HCT116 (cell line): ENCODE data around the gene CAMK1D. TPM values are rescaled to one million over a fixed set of nuclear protein-coding genes. Genes with fewer than 3 reads are reported as not detected.

Source experiments
- ATAC-seq: fragments of 200-7000 bp; cut with Tn5 transposase; 2 replicates; pipeline ENCODE4 v1.9.1; 2020; ENCODE audit warnings: mild to moderate bottlenecking, moderate library complexity
- BruUV-seq: library from RNA; stranded (reverse); fragments of 400-500 nt; replicated peaks from 2 replicates; lab custom pipeline; 2021; lab: Mats Ljungman, UMichigan
- CTCF ChIA-PET: fragments of 300-600 bp; sonication (Branson Sonifier 250); formaldehyde crosslinking; loops from one replicate; lab custom pipeline; 2021; ENCODE audit warnings: antibody characterized with exemption; lab: Charles Lee
- POLR2A ChIA-PET: fragments of 300-600, 350-600 bp; sonication (Branson Sonifier 250); formaldehyde crosslinking; loops from one replicate; lab custom pipeline; 2021; ENCODE audit warnings: antibody characterized with exemption; lab: Charles Lee
- RAD21 ChIA-PET, 2 experiments: fragments of 300-600 bp; sonication (Branson Sonifier 250); formaldehyde crosslinking; loops; one replicate each; lab custom pipeline; 2023; ENCODE audit warnings: low total read pairs in 2 of 2; ENCODE audit not compliant: uncharacterized antibody in 2 of 2, unreplicated experiment in 2 of 2, low non-redundant PET in 1 of 2; lab: Charles Lee
- DNase-seq: peaks from one replicate; pipeline ENCODE4 v3.0.0-alpha.2; 2010; ENCODE audit warnings: low read depth, low spot score
- H2AFZ ChIP-seq: fragments of 200-600 bp; shearing (Covaris generic), sonication (generic); 2 replicates; pipeline ENCODE4 v1.6.1; 2017; ENCODE audit warnings: low read depth, mixed run types, mixed read lengths, antibody characterized with exemption, low read length; ENCODE audit not compliant: poor library complexity, severe bottlenecking
- H3K27ac ChIP-seq: 2 replicates; pipeline ENCODE4 v1.5.1; 2012; ENCODE audit warnings: low read depth, low read length
- H3K27me3 ChIP-seq: fragments of 200-600 bp; sonication (generic); 2 replicates; pipeline ENCODE4 v1.6.1; 2016; ENCODE audit warnings: mixed run types, low read length, mixed read lengths; ENCODE audit not compliant: insufficient read depth
- H3K36me3 ChIP-seq, 2 experiments: fragments of 200-500 bp in 1 of 2; fragments of 200-600 bp in 1 of 2; sonication (Bioruptor generic) in 1 of 2; sonication (generic) in 1 of 2; 2 replicates each; pipeline versions ENCODE4 v1.5.1 to v1.6.1; 2014 to 2016; ENCODE audit warnings: low read length in 2 of 2, inconsistent platforms in 1 of 2, mixed read lengths in 1 of 2, mixed run types in 1 of 2; ENCODE audit not compliant: insufficient read depth in 2 of 2, control insufficient read depth in 1 of 2
- H3K4me1 ChIP-seq, 2 experiments: fragments of 200-600 bp in 1 of 2; sonication (generic) in 1 of 2; 2 replicates each; pipeline versions ENCODE4 v1.5.1 to v1.6.1; 2012 to 2017; ENCODE audit warnings: low read length in 2 of 2, inconsistent platforms in 1 of 2, mild to moderate bottlenecking in 1 of 2, mixed read lengths in 1 of 2, mixed run types in 1 of 2, moderate library complexity in 1 of 2; ENCODE audit not compliant: insufficient read depth in 2 of 2, control insufficient read depth in 1 of 2
- H3K4me2 ChIP-seq: fragments of 200-600 bp; sonication (generic); 2 replicates; pipeline ENCODE4 v1.6.1; 2017; ENCODE audit warnings: mixed run types, low read length, mixed read lengths
- H3K4me3 ChIP-seq, 2 experiments: fragments of 200-600 bp in 1 of 2; sonication (generic) in 1 of 2; replicated peaks in 1 of 2; 2 replicates each; pipeline ENCODE4 v1.5.1; 2011 to 2016; ENCODE audit warnings: low read length in 2 of 2, control low read depth in 1 of 2, low read depth in 1 of 2, mild to moderate bottlenecking in 1 of 2, mixed read lengths in 1 of 2, mixed run types in 1 of 2
- H3K79me2 ChIP-seq: fragments of 200-600 bp; sonication (generic); 2 replicates; pipeline ENCODE4 v1.6.1; 2017; ENCODE audit warnings: mild to moderate bottlenecking, mixed run types, low read length, moderate library complexity, mixed read lengths; ENCODE audit not compliant: insufficient read depth
- H3K9ac ChIP-seq: fragments of 200-600 bp; sonication (generic); 2 replicates; pipeline ENCODE4 v1.6.1; 2016; ENCODE audit warnings: low read length, mixed read lengths
- H3K9me2 ChIP-seq: fragments of 200-600 bp; sonication (generic), shearing (Covaris generic); 2 replicates; pipeline ENCODE4 v1.6.1; 2017; ENCODE audit warnings: mixed run types, mild to moderate bottlenecking, moderate library complexity; ENCODE audit not compliant: insufficient read depth
- H3K9me3 ChIP-seq, 2 experiments: fragments of 200-500 bp in 1 of 2; fragments of 200-600 bp in 1 of 2; sonication (Bioruptor generic) in 1 of 2; sonication (generic) in 1 of 2; 2 replicates each; pipeline ENCODE4 v1.6.1; 2014 to 2017; ENCODE audit warnings: low read length in 2 of 2, mixed read lengths in 2 of 2, inconsistent platforms in 1 of 2, low read depth in 1 of 2, mild to moderate bottlenecking in 1 of 2, mixed run types in 1 of 2, moderate library complexity in 1 of 2; ENCODE audit not compliant: control insufficient read depth in 1 of 2, insufficient read depth in 1 of 2
- H4K20me1 ChIP-seq: fragments of 200-600 bp; sonication (generic), shearing (Covaris generic); 2 replicates; pipeline ENCODE4 v1.6.1; 2017; ENCODE audit warnings: mixed run types, mild to moderate bottlenecking, moderate library complexity; ENCODE audit not compliant: insufficient read depth
- ATF3 ChIP-seq: IDR thresholded peaks from 2 replicates; pipeline ENCODE4 v1.6.1; 2012
- EGR1 ChIP-seq: IDR thresholded peaks from 2 replicates; pipeline ENCODE4 v1.6.1; 2012; ENCODE audit warnings: low read depth
- ELF1 ChIP-seq: IDR thresholded peaks from 2 replicates; pipeline ENCODE4 v1.6.1; 2012; ENCODE audit warnings: low read depth, borderline replicate concordance
- EZH2 ChIP-seq: fragments of 200-600 bp; sonication (generic); IDR thresholded peaks from 2 replicates; pipeline ENCODE4 v1.6.1; 2017; ENCODE audit warnings: antibody characterized with exemption, mixed run types
- EZH2phosphoT487 ChIP-seq: fragments of 200-600 bp; IDR thresholded peaks from 2 replicates; pipeline ENCODE4 v1.6.1; 2018; ENCODE audit warnings: antibody characterized with exemption, borderline replicate concordance
- JUND ChIP-seq: IDR thresholded peaks from 2 replicates; pipeline ENCODE4 v1.6.1; 2012
- POLR2AphosphoS5 ChIP-seq: IDR thresholded peaks from 2 replicates; pipeline ENCODE4 v1.6.1; 2011; ENCODE audit warnings: mild to moderate bottlenecking, low read depth, low read length, moderate library complexity
- RAD21 ChIP-seq: IDR thresholded peaks from 2 replicates; pipeline ENCODE4 v1.6.1; 2012; ENCODE audit warnings: low read depth, mild to moderate bottlenecking
- SIN3A ChIP-seq: IDR thresholded peaks from 2 replicates; pipeline ENCODE4 v1.6.1; 2012; ENCODE audit warnings: low read depth
- SP1 ChIP-seq: IDR thresholded peaks from 2 replicates; pipeline ENCODE4 v1.6.1; 2012; ENCODE audit warnings: low read depth
- SRF ChIP-seq: IDR thresholded peaks from 2 replicates; pipeline ENCODE4 v1.6.1; 2012; ENCODE audit warnings: low read depth
- YY1 ChIP-seq: IDR thresholded peaks from 2 replicates; pipeline ENCODE4 v1.6.1; 2011; ENCODE audit warnings: low read length, low read depth, moderate library complexity, mild to moderate bottlenecking; ENCODE audit not compliant: insufficient replicate concordance; ENCODE audit errors: extremely low read depth
- ZBTB33 ChIP-seq: IDR thresholded peaks from 2 replicates; pipeline ENCODE4 v1.6.1; 2011; ENCODE audit warnings: mild to moderate bottlenecking, low read length, moderate library complexity; ENCODE audit not compliant: insufficient replicate concordance; ENCODE audit errors: extremely low read depth
- ZFX ChIP-seq: fragments of 450-650 bp; IDR thresholded peaks from 2 replicates; pipeline ENCODE4 v1.6.1; 2017
- intact Hi-C: fragments of 100-400 bp; cut with micrococcal nuclease; formaldehyde crosslinking; loops from 2 replicates; pipeline ENCODE4 v1.10.0; 2022
- total RNA-seq: library from RNA; stranded (reverse); gene quantifications from one replicate; pipeline ENCODE4 v1.2.1, GENCODE V29; 2021; ENCODE audit not compliant: unreplicated experiment
- TF ChIP-seq, protein P1 (sequence below): IDR thresholded peaks from 2 replicates; pipeline ENCODE4 v1.6.1; 2012
- TF ChIP-seq, protein P2 (sequence below): IDR thresholded peaks from 2 replicates; pipeline ENCODE4 v1.6.1; 2012; ENCODE audit warnings: low read depth

Gene CAMK1D
- total RNA-seq, 1 experiment from 2014 or later = 9.6 TPM

DNA sequence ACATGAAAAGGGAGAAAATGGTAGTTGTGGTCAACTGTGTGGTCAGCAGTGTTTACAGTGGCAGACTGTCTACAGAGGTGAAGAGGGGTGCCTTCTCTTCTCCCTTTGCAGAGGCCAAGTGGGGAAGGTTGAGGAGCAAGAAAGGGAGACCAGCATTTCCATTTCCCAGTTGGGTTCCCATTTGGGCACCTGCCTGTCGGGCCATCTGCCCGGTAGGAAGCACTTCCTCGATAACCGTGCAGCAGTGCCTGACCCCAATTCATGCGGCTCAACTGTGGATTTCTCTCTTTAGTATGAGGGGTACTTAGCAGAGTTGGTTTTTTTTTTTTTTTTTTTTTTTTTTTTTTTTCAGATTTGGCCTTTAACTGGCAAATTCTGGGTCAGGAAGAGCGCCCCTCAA is 525.2 kb downstream of the CAMK1D start:
- H3K4me3 ChIP-seq = no peak overlapping the region
- no peak overlapping the region for H3K27ac ChIP-seq
- H3K79me2 ChIP-seq = no peaks in the 10 kb centered on the region
- ATAC-seq (no peak), DNase-seq (no peak)
- no peaks in the 10 kb centered on the region for H4K20me1 ChIP-seq
- TF ChIP-seq ATF3 = no peak
- TF ChIP-seq EZH2 = no peak
- TF ChIP-seq EGR1 = no peak
- no peak for TF ChIP-seq POLR2AphosphoS5
- TF ChIP-seq RAD21 = no peak
- TF ChIP-seq YY1 = no peak
- TF ChIP-seq ELF1 = no peak
- TF ChIP-seq SIN3A = no peak
- no peak for TF ChIP-seq ZFX
- TF ChIP-seq, protein P1, sequence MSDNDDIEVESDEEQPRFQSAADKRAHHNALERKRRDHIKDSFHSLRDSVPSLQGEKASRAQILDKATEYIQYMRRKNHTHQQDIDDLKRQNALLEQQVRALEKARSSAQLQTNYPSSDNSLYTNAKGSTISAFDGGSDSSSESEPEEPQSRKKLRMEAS = no peak
- TF ChIP-seq SP1 = no peak
- no peak for TF ChIP-seq EZH2phosphoT487
- POLR2A ChIA-PET = no interaction called here
- no peak overlapping the region for H3K4me2 ChIP-seq
- H3K27me3 ChIP-seq = no peaks in the 10 kb centered on the region; the same call in 1 of the 2 replicates
- H3K9ac ChIP-seq = no peak overlapping the region
- H3K4me1 ChIP-seq = no peaks in the 10 kb centered on the region
- H3K9me2 ChIP-seq = no peaks in the 10 kb centered on the region
- RAD21 ChIA-PET = no interaction called here
- no peaks in the 10 kb centered on the region for H3K9me3 ChIP-seq
- no peaks in the 10 kb centered on the region for H3K36me3 ChIP-seq
- CTCF ChIA-PET = interaction anchor here (1.7 kb wide), 1 partner anchor 27 kb away, joined by 5 read pairs; no protein-coding TSS in a partner anchor
- H2AFZ ChIP-seq = no peak overlapping the region
- intact Hi-C loops = no loop called here
- BruUV-seq = no TSS peak

GRCh38 chr10:12875100-12875499 is 525.8 kb downstream of the CAMK1D start:
- Histone ChIP-seq H3K79me2 (no peaks in the 10 kb centered on the region), H3K9me2 (no peaks in the 10 kb centered on the region), H3K27me3 (no peaks in the 10 kb centered on the region; the same call in 1 of the 2 replicates), H3K27ac (no peak overlapping the region), H3K4me1 (no peaks in the 10 kb centered on the region), H3K4me3 (no peak overlapping the region), H3K36me3 (no peaks in the 10 kb centered on the region), H2AFZ (no peak overlapping the region), H4K20me1 (no peaks in the 10 kb centered on the region), H3K9ac (no peak overlapping the region), H3K9me3 (no peaks in the 10 kb centered on the region), H3K4me2 (no peak overlapping the region)
- BruUV-seq = no TSS peak
- CTCF ChIA-PET = interaction anchor here (1.7 kb wide), 1 partner anchor 27 kb away, joined by 5 read pairs; no protein-coding TSS in a partner anchor
- RAD21 ChIA-PET = no interaction called here
- POLR2A ChIA-PET = no interaction called here
- intact Hi-C loops = no loop called here
- ATAC-seq (no peak), DNase-seq (no peak)
- TF ChIP-seq ZFX (no peak), POLR2AphosphoS5 (no peak), SRF (no peak), ZBTB33 (no peak), JUND (no peak), EGR1 (no peak)
- TF ChIP-seq, protein P2, sequence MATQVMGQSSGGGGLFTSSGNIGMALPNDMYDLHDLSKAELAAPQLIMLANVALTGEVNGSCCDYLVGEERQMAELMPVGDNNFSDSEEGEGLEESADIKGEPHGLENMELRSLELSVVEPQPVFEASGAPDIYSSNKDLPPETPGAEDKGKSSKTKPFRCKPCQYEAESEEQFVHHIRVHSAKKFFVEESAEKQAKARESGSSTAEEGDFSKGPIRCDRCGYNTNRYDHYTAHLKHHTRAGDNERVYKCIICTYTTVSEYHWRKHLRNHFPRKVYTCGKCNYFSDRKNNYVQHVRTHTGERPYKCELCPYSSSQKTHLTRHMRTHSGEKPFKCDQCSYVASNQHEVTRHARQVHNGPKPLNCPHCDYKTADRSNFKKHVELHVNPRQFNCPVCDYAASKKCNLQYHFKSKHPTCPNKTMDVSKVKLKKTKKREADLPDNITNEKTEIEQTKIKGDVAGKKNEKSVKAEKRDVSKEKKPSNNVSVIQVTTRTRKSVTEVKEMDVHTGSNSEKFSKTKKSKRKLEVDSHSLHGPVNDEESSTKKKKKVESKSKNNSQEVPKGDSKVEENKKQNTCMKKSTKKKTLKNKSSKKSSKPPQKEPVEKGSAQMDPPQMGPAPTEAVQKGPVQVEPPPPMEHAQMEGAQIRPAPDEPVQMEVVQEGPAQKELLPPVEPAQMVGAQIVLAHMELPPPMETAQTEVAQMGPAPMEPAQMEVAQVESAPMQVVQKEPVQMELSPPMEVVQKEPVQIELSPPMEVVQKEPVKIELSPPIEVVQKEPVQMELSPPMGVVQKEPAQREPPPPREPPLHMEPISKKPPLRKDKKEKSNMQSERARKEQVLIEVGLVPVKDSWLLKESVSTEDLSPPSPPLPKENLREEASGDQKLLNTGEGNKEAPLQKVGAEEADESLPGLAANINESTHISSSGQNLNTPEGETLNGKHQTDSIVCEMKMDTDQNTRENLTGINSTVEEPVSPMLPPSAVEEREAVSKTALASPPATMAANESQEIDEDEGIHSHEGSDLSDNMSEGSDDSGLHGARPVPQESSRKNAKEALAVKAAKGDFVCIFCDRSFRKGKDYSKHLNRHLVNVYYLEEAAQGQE = no peak
